HCT116 (cell line): Measurements from ENCODE around the gene PDF. TPM values are rescaled to one million over a fixed set of nuclear protein-coding genes. Genes with fewer than 3 reads are reported as not detected.

Source experiments
- ATAC-seq: fragments of 200-7000 bp; cut with Tn5 transposase; 2 replicates; pipeline ENCODE4 v1.9.1; 2020; ENCODE audit warnings: mild to moderate bottlenecking, moderate library complexity
- BruUV-seq: library from RNA; stranded (reverse); fragments of 400-500 nt; replicated peaks from 2 replicates; lab custom pipeline; 2021; lab: Mats Ljungman, UMichigan
- CTCF ChIA-PET: fragments of 300-600 bp; sonication (Branson Sonifier 250); formaldehyde crosslinking; loops from one replicate; lab custom pipeline; 2021; ENCODE audit warnings: antibody characterized with exemption; lab: Charles Lee
- POLR2A ChIA-PET: fragments of 300-600, 350-600 bp; sonication (Branson Sonifier 250); formaldehyde crosslinking; loops from one replicate; lab custom pipeline; 2021; ENCODE audit warnings: antibody characterized with exemption; lab: Charles Lee
- RAD21 ChIA-PET, 2 experiments: fragments of 300-600 bp; sonication (Branson Sonifier 250); formaldehyde crosslinking; loops; one replicate each; lab custom pipeline; 2023; ENCODE audit warnings: low total read pairs in 2 of 2; ENCODE audit not compliant: uncharacterized antibody in 2 of 2, unreplicated experiment in 2 of 2, low non-redundant PET in 1 of 2; lab: Charles Lee
- DNase-seq: peaks from one replicate; pipeline ENCODE4 v3.0.0-alpha.2; 2010; ENCODE audit warnings: low read depth, low spot score
- H2AFZ ChIP-seq: fragments of 200-600 bp; shearing (Covaris generic), sonication (generic); 2 replicates; pipeline ENCODE4 v1.6.1; 2017; ENCODE audit warnings: low read depth, mixed run types, mixed read lengths, antibody characterized with exemption, low read length; ENCODE audit not compliant: poor library complexity, severe bottlenecking
- H3K27ac ChIP-seq: 2 replicates; pipeline ENCODE4 v1.5.1; 2012; ENCODE audit warnings: low read depth, low read length
- H3K27me3 ChIP-seq: fragments of 200-600 bp; sonication (generic); 2 replicates; pipeline ENCODE4 v1.6.1; 2016; ENCODE audit warnings: mixed run types, low read length, mixed read lengths; ENCODE audit not compliant: insufficient read depth
- H3K36me3 ChIP-seq, 2 experiments: fragments of 200-500 bp in 1 of 2; fragments of 200-600 bp in 1 of 2; sonication (Bioruptor generic) in 1 of 2; sonication (generic) in 1 of 2; 2 replicates each; pipeline versions ENCODE4 v1.5.1 to v1.6.1; 2014 to 2016; ENCODE audit warnings: low read length in 2 of 2, inconsistent platforms in 1 of 2, mixed read lengths in 1 of 2, mixed run types in 1 of 2; ENCODE audit not compliant: insufficient read depth in 2 of 2, control insufficient read depth in 1 of 2
- H3K4me1 ChIP-seq, 2 experiments: fragments of 200-600 bp in 1 of 2; sonication (generic) in 1 of 2; 2 replicates each; pipeline versions ENCODE4 v1.5.1 to v1.6.1; 2012 to 2017; ENCODE audit warnings: low read length in 2 of 2, inconsistent platforms in 1 of 2, mild to moderate bottlenecking in 1 of 2, mixed read lengths in 1 of 2, mixed run types in 1 of 2, moderate library complexity in 1 of 2; ENCODE audit not compliant: insufficient read depth in 2 of 2, control insufficient read depth in 1 of 2
- H3K4me2 ChIP-seq: fragments of 200-600 bp; sonication (generic); 2 replicates; pipeline ENCODE4 v1.6.1; 2017; ENCODE audit warnings: mixed run types, low read length, mixed read lengths
- H3K4me3 ChIP-seq, 2 experiments: fragments of 200-600 bp in 1 of 2; sonication (generic) in 1 of 2; replicated peaks in 1 of 2; 2 replicates each; pipeline ENCODE4 v1.5.1; 2011 to 2016; ENCODE audit warnings: low read length in 2 of 2, control low read depth in 1 of 2, low read depth in 1 of 2, mild to moderate bottlenecking in 1 of 2, mixed read lengths in 1 of 2, mixed run types in 1 of 2
- H3K79me2 ChIP-seq: fragments of 200-600 bp; sonication (generic); 2 replicates; pipeline ENCODE4 v1.6.1; 2017; ENCODE audit warnings: mild to moderate bottlenecking, mixed run types, low read length, moderate library complexity, mixed read lengths; ENCODE audit not compliant: insufficient read depth
- H3K9ac ChIP-seq: fragments of 200-600 bp; sonication (generic); 2 replicates; pipeline ENCODE4 v1.6.1; 2016; ENCODE audit warnings: low read length, mixed read lengths
- H3K9me2 ChIP-seq: fragments of 200-600 bp; sonication (generic), shearing (Covaris generic); 2 replicates; pipeline ENCODE4 v1.6.1; 2017; ENCODE audit warnings: mixed run types, mild to moderate bottlenecking, moderate library complexity; ENCODE audit not compliant: insufficient read depth
- H3K9me3 ChIP-seq, 2 experiments: fragments of 200-500 bp in 1 of 2; fragments of 200-600 bp in 1 of 2; sonication (Bioruptor generic) in 1 of 2; sonication (generic) in 1 of 2; 2 replicates each; pipeline ENCODE4 v1.6.1; 2014 to 2017; ENCODE audit warnings: low read length in 2 of 2, mixed read lengths in 2 of 2, inconsistent platforms in 1 of 2, low read depth in 1 of 2, mild to moderate bottlenecking in 1 of 2, mixed run types in 1 of 2, moderate library complexity in 1 of 2; ENCODE audit not compliant: control insufficient read depth in 1 of 2, insufficient read depth in 1 of 2
- H4K20me1 ChIP-seq: fragments of 200-600 bp; sonication (generic), shearing (Covaris generic); 2 replicates; pipeline ENCODE4 v1.6.1; 2017; ENCODE audit warnings: mixed run types, mild to moderate bottlenecking, moderate library complexity; ENCODE audit not compliant: insufficient read depth
- CEBPB ChIP-seq: IDR thresholded peaks from 2 replicates; pipeline ENCODE4 v1.6.1; 2012; ENCODE audit warnings: low read depth
- EGR1 ChIP-seq: IDR thresholded peaks from 2 replicates; pipeline ENCODE4 v1.6.1; 2012; ENCODE audit warnings: low read depth
- ELF1 ChIP-seq: IDR thresholded peaks from 2 replicates; pipeline ENCODE4 v1.6.1; 2012; ENCODE audit warnings: low read depth, borderline replicate concordance
- EZH2 ChIP-seq: fragments of 200-600 bp; sonication (generic); IDR thresholded peaks from 2 replicates; pipeline ENCODE4 v1.6.1; 2017; ENCODE audit warnings: antibody characterized with exemption, mixed run types
- EZH2phosphoT487 ChIP-seq: fragments of 200-600 bp; IDR thresholded peaks from 2 replicates; pipeline ENCODE4 v1.6.1; 2018; ENCODE audit warnings: antibody characterized with exemption, borderline replicate concordance
- JUND ChIP-seq: IDR thresholded peaks from 2 replicates; pipeline ENCODE4 v1.6.1; 2012
- MAX ChIP-seq: IDR thresholded peaks from 2 replicates; pipeline ENCODE4 v1.6.1; 2012
- POLR2A ChIP-seq: IDR thresholded peaks from 2 replicates; pipeline ENCODE4 v1.7.0; 2011; ENCODE audit warnings: borderline replicate concordance; ENCODE audit not compliant: insufficient read depth, insufficient read length; ENCODE audit errors: extremely low read depth
- POLR2AphosphoS5 ChIP-seq: IDR thresholded peaks from 2 replicates; pipeline ENCODE4 v1.6.1; 2011; ENCODE audit warnings: mild to moderate bottlenecking, low read depth, low read length, moderate library complexity
- RAD21 ChIP-seq: IDR thresholded peaks from 2 replicates; pipeline ENCODE4 v1.6.1; 2012; ENCODE audit warnings: low read depth, mild to moderate bottlenecking
- SIN3A ChIP-seq: IDR thresholded peaks from 2 replicates; pipeline ENCODE4 v1.6.1; 2012; ENCODE audit warnings: low read depth
- SRF ChIP-seq: IDR thresholded peaks from 2 replicates; pipeline ENCODE4 v1.6.1; 2012; ENCODE audit warnings: low read depth
- TCF7L2 ChIP-seq: IDR thresholded peaks from 2 replicates; pipeline ENCODE4 v1.7.0; 2011; ENCODE audit warnings: borderline replicate concordance, inconsistent platforms; ENCODE audit not compliant: insufficient read depth, insufficient read length; ENCODE audit errors: extremely low read depth
- YY1 ChIP-seq: IDR thresholded peaks from 2 replicates; pipeline ENCODE4 v1.6.1; 2011; ENCODE audit warnings: low read length, low read depth, moderate library complexity, mild to moderate bottlenecking; ENCODE audit not compliant: insufficient replicate concordance; ENCODE audit errors: extremely low read depth
- ZFX ChIP-seq: fragments of 450-650 bp; IDR thresholded peaks from 2 replicates; pipeline ENCODE4 v1.6.1; 2017
- ZNF274 ChIP-seq: fragments of 200-500 bp; sonication (Bioruptor generic); IDR thresholded peaks from 2 replicates; pipeline ENCODE4 v1.6.1; 2014; ENCODE audit warnings: mild to moderate bottlenecking, low read depth, low read length, inconsistent platforms
- intact Hi-C: fragments of 100-400 bp; cut with micrococcal nuclease; formaldehyde crosslinking; loops from 2 replicates; pipeline ENCODE4 v1.10.0; 2022
- total RNA-seq: library from RNA; stranded (reverse); gene quantifications from one replicate; pipeline ENCODE4 v1.2.1, GENCODE V29; 2021; ENCODE audit not compliant: unreplicated experiment
- TF ChIP-seq, protein P1 (sequence below), 3 experiments: fragments of 200-600 bp in 1 of 3; sonication (generic) in 1 of 3; IDR thresholded peaks in 2 of 3; conservative IDR thresholded peaks in 1 of 3; 2 replicates each; pipeline ENCODE4 v1.5.1; 2012 to 2017; ENCODE audit warnings: low read depth in 2 of 3, low read length in 2 of 3, antibody characterized with exemption in 1 of 3, borderline replicate concordance in 1 of 3, control low read depth in 1 of 3, mild to moderate bottlenecking in 1 of 3, mixed read lengths in 1 of 3, mixed run types in 1 of 3, moderate library complexity in 1 of 3; ENCODE audit not compliant: insufficient read depth in 1 of 3
- TF ChIP-seq, protein P2 (sequence below): IDR thresholded peaks from 2 replicates; pipeline ENCODE4 v1.6.1; 2012; ENCODE audit warnings: low read depth
- TF ChIP-seq, protein P3 (sequence below): IDR thresholded peaks from 2 replicates; pipeline ENCODE4 v1.6.1; 2012

Gene PDF
- total RNA-seq, 1 experiment from 2014 or later: 33.9 TPM

DNA sequence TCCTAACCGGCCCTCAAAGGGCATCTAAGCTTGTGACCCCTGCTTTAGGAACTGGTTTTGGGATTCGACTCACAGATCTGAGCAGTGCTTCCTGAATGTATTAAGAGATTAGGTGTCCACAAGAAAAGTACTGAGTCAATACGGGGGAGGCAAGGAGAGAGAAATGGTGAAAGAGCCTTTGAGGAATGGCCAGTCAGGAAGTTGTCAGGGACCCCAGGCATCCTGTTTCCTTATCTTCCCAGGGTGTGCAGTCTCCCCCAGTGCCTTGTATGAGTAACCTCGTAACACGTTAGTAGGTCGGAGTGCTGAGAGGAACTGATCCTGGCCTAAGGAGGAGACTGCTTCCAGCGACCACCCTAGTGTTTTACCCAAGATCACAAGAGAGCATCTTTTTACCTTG, 37.6 kb upstream of the PDF start:
- ATAC-seq (no peak), DNase-seq (no peak)
- ChIA-PET CTCF (no interaction called here), POLR2A (no interaction called here), RAD21 (no interaction called here)
- Histone ChIP-seq H3K27me3 (no peaks in the 10 kb centered on the region), H3K9me3 (no peaks in the 10 kb centered on the region), H3K27ac (no peak overlapping the region), H3K36me3 (peaks cover 62 to 82% of the 10 kb centered on the region in 2 experiments), H3K4me2 (no peak overlapping the region), H2AFZ (no peak overlapping the region), H4K20me1 (peaks cover 7% of the 10 kb centered on the region; the same call in 1 of the 2 replicates), H3K79me2 (peaks cover 46% of the 10 kb centered on the region), H3K4me1 (no peaks in the 10 kb centered on the region; a peak in 1 of 4 replicates), H3K4me3 (no peak overlapping the region), H3K9me2 (no peaks in the 10 kb centered on the region), H3K9ac (no peak overlapping the region)
- intact Hi-C loops: no loop called here
- no TSS peak for BruUV-seq
- TF ChIP-seq EZH2phosphoT487 (no peak), ELF1 (no peak), JUND (no peak), POLR2AphosphoS5 (no peak), RAD21 (no peak), CEBPB (no peak), ZFX (no peak), TCF7L2 (no peak), MAX (no peak), SRF (no peak), EZH2 (no peak), POLR2A (no peak), EGR1 (no peak), ZNF274 (no peak), SIN3A (no peak), YY1 (no peak)
- TF ChIP-seq, protein P1, sequence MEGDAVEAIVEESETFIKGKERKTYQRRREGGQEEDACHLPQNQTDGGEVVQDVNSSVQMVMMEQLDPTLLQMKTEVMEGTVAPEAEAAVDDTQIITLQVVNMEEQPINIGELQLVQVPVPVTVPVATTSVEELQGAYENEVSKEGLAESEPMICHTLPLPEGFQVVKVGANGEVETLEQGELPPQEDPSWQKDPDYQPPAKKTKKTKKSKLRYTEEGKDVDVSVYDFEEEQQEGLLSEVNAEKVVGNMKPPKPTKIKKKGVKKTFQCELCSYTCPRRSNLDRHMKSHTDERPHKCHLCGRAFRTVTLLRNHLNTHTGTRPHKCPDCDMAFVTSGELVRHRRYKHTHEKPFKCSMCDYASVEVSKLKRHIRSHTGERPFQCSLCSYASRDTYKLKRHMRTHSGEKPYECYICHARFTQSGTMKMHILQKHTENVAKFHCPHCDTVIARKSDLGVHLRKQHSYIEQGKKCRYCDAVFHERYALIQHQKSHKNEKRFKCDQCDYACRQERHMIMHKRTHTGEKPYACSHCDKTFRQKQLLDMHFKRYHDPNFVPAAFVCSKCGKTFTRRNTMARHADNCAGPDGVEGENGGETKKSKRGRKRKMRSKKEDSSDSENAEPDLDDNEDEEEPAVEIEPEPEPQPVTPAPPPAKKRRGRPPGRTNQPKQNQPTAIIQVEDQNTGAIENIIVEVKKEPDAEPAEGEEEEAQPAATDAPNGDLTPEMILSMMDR (IDR thresholded peaks at IDR 0.05 in 2 of 3, conservative IDR thresholded peaks at IDR 0.05 in 1 of 3; ENCODE audit: borderline replicate concordance in 1 of 3, insufficient read depth in 1 of 3, low read depth in 2 of 3, low read length in 2 of 3): no peak
- TF ChIP-seq, protein P2, sequence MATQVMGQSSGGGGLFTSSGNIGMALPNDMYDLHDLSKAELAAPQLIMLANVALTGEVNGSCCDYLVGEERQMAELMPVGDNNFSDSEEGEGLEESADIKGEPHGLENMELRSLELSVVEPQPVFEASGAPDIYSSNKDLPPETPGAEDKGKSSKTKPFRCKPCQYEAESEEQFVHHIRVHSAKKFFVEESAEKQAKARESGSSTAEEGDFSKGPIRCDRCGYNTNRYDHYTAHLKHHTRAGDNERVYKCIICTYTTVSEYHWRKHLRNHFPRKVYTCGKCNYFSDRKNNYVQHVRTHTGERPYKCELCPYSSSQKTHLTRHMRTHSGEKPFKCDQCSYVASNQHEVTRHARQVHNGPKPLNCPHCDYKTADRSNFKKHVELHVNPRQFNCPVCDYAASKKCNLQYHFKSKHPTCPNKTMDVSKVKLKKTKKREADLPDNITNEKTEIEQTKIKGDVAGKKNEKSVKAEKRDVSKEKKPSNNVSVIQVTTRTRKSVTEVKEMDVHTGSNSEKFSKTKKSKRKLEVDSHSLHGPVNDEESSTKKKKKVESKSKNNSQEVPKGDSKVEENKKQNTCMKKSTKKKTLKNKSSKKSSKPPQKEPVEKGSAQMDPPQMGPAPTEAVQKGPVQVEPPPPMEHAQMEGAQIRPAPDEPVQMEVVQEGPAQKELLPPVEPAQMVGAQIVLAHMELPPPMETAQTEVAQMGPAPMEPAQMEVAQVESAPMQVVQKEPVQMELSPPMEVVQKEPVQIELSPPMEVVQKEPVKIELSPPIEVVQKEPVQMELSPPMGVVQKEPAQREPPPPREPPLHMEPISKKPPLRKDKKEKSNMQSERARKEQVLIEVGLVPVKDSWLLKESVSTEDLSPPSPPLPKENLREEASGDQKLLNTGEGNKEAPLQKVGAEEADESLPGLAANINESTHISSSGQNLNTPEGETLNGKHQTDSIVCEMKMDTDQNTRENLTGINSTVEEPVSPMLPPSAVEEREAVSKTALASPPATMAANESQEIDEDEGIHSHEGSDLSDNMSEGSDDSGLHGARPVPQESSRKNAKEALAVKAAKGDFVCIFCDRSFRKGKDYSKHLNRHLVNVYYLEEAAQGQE: no peak
- TF ChIP-seq, protein P3, sequence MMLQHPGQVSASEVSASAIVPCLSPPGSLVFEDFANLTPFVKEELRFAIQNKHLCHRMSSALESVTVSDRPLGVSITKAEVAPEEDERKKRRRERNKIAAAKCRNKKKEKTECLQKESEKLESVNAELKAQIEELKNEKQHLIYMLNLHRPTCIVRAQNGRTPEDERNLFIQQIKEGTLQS: no peak
